Gastroesophageal sphincter (tissue), 4 donors: Measurements from ENCODE around the gene ARNT2. TPM values are rescaled to one million over a fixed set of nuclear protein-coding genes. Genes with fewer than 3 reads are reported as not detected.

ENCODE experiments used
- ATAC-seq: fragments of 150-250 bp; one replicate; pipeline ENCODE4 v1.9.1; 2016; ENCODE audit warnings: mild to moderate bottlenecking, moderate library complexity
- H3K27ac ChIP-seq, 4 donors: fragments of 200-600 bp; sonication (generic) in 3 of 4; 1 replicate in 3 of 4; 2 replicates in 1 of 4; pipeline ENCODE4 v1.5.1; 2016 to 2019
- H3K27me3 ChIP-seq: fragments of 200-600 bp; sonication (generic); one replicate; pipeline ENCODE4 v1.5.1; 2019
- H3K36me3 ChIP-seq, 2 donors: fragments of 200-600 bp; sonication (generic); one replicate each; pipeline ENCODE4 v1.5.1; 2019; ENCODE audit warnings: control low read depth in 1 of 2
- H3K4me1 ChIP-seq, 3 donors: fragments of 200-600 bp; sonication (generic); 1 replicate in 2 of 3; 2 replicates in 1 of 3; pipeline ENCODE4 v1.5.1; 2016 to 2019; ENCODE audit warnings: control low read depth in 2 of 3
- H3K4me3 ChIP-seq, 2 donors: fragments of 200-600 bp; sonication (generic); one replicate each; pipeline ENCODE4 v1.5.1; 2019; ENCODE audit warnings: mild to moderate bottlenecking in 1 of 2, moderate library complexity in 1 of 2
- H3K9me3 ChIP-seq, 3 donors: fragments of 200-600 bp; sonication (generic); one replicate each; pipeline ENCODE4 v1.5.1; 2017 to 2019; ENCODE audit warnings: control low read depth in 2 of 3
- EP300 ChIP-seq: sonication (generic); formaldehyde crosslinking; IDR thresholded peaks from one replicate; pipeline ENCODE4 v1.6.1; 2017; ENCODE audit warnings: antibody characterized with exemption, mild to moderate bottlenecking
- POLR2A ChIP-seq, 2 donors: fragments of 450-650 bp; IDR thresholded peaks; one replicate each; pipeline ENCODE4 v1.6.1; 2017; ENCODE audit warnings: antibody characterized with exemption in 2 of 2, mild to moderate bottlenecking in 2 of 2, moderate library complexity in 1 of 2
- POLR2AphosphoS5 ChIP-seq: sonication (generic); formaldehyde crosslinking; IDR thresholded peaks from one replicate; pipeline ENCODE4 v1.6.1; 2017; ENCODE audit warnings: antibody characterized with exemption
- WGBS, 2 donors: methylation state at CpG; one replicate each; pipeline ENCODE4 v1.1.5; 2018; ENCODE audit warnings: low coverage in 1 of 2; 5-methylcytosine and 5-hydroxymethylcytosine counted together
- total RNA-seq, 4 donors: library from RNA; depleted of rRNA; stranded (reverse); fragments of >200 nt; gene quantifications; one replicate each; pipeline ENCODE4 v1.1.0, GENCODE V29; 2016
- TF ChIP-seq, protein P1 (sequence below), 4 experiments: fragments of 200-600 bp in 2 of 4; fragments of 450-650 bp in 2 of 4; sonication (generic) in 1 of 4; IDR thresholded peaks; one replicate each; pipeline ENCODE4 v1.5.1; 2017 to 2019; ENCODE audit warnings: antibody characterized with exemption in 4 of 4, mild to moderate bottlenecking in 2 of 4, moderate library complexity in 2 of 4

Gene ARNT2
- total RNA-seq, 4 donors from 2014 or later: 6.7 to 11.6 (median 9.4) TPM

DNA sequence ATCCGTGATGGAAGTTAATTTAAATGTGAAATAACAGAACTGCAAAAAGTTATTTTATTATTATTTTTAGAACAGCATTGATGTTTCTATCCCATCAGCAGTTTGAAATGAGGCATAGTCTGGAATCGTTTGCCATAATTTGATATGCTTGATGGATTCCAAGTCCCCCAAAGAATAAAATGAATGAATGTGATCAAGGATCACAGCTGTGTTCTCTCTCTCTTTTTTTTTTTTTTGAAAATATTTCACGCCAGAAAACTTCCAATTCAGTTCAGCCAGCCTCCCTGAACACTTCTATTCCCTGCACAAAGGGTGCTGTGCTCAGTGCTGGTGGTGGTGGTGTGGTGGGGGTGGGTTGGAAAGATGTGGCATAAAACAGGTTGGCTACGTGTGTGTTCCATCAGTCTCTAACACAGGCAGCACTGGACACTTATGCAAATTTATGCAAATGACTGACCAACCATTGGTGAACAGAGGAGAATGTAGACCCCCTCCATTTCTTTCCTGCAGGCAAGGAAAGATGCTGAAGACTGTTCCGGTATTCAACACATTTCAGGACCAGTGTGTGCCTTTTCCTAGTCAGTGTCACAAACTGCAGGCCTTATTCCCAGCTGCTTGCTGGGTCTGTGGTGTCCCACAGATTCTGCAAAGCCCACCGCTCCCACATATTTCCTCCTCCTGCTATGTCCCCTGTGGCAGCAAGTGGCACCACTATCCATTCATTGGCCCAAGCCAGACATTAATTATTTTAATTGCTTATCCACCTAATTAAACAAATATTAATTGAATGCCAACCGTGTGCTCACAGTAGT is 10.6 kb downstream of the ARNT2 start:
- H3K27ac ChIP-seq: no peak overlapping the region
- H3K9me3 ChIP-seq: no peaks in the 10 kb centered on the region
- H3K4me1 ChIP-seq: peaks cover 0 to 14% (median 0%) of the 10 kb centered on the region in 3 donors
- no peak overlapping the region for H3K4me3 ChIP-seq
- no peaks in the 10 kb centered on the region for H3K27me3 ChIP-seq
- TF ChIP-seq POLR2AphosphoS5 (no peak), POLR2A (IDR thresholded peaks at IDR 0.05) (no peak), EP300 (no peak)
- no peaks in the 10 kb centered on the region for H3K36me3 ChIP-seq
- 72 to 78% methylated on average over 6 to 7 of the region's 7 CpGs for WGBS, 2 donors
- no peak for ATAC-seq

DNA sequence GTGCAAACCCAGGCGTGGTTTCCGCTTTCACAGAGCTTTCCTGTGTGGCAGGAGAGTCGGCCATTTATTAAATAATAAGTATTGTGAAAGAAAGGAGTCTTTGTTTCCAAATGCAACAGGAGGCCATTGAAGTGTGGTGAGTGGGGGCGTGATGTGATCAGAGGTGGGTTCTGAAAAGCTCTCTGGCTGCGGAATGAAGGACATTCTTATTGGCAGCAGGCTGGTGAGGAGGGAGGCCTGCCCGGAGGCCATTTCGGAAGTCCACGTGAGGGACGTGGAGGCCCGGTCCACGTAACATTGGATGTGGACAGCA is 11.1 kb downstream of the ARNT2 start:
- H3K4me1 ChIP-seq: peaks cover 0 to 16% (median 0%) of the 10 kb centered on the region in 3 donors
- no peak overlapping the region for H3K27ac ChIP-seq
- H3K36me3 ChIP-seq: no peaks in the 10 kb centered on the region
- no peak for TF ChIP-seq POLR2A (IDR thresholded peaks at IDR 0.05)
- no peak for TF ChIP-seq EP300
- H3K27me3 ChIP-seq: no peaks in the 10 kb centered on the region
- no peaks in the 10 kb centered on the region for H3K9me3 ChIP-seq
- no peak overlapping the region for H3K4me3 ChIP-seq
- WGBS, 2 donors: 86 to 98% methylated on average over 4 to 11 of the region's 11 CpGs
- ATAC-seq: no peak

DNA sequence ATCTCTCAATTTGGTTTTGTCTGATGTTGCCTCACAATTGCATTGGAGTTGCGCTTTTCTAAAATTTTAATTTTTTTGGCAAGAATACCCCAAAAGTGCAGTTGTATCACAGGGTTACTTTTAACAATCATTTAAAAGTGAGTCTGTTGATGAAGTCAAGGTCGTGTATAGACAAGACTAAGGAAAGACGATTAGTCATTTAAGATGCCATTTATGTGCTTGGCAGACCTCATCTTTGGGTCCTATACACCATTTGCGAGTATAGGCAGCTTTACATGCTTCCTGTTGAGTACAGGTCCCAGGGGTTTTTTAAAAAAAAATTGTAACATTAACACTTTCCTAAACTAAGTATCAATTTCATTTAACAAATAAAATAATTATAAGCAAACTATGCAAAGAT is 12.5 kb downstream of the ARNT2 start:
- no peak for ATAC-seq
- H3K36me3 ChIP-seq: no peaks in the 10 kb centered on the region
- 82 to 86% methylated on average over 4 of the region's 4 CpGs for WGBS, 2 donors
- H3K27me3 ChIP-seq: no peaks in the 10 kb centered on the region
- peaks cover 0 to 16% (median 0%) of the 10 kb centered on the region in 3 donors for H3K4me1 ChIP-seq
- H3K9me3 ChIP-seq: no peaks in the 10 kb centered on the region
- H3K4me3 ChIP-seq: no peak overlapping the region
- TF ChIP-seq, protein P1, sequence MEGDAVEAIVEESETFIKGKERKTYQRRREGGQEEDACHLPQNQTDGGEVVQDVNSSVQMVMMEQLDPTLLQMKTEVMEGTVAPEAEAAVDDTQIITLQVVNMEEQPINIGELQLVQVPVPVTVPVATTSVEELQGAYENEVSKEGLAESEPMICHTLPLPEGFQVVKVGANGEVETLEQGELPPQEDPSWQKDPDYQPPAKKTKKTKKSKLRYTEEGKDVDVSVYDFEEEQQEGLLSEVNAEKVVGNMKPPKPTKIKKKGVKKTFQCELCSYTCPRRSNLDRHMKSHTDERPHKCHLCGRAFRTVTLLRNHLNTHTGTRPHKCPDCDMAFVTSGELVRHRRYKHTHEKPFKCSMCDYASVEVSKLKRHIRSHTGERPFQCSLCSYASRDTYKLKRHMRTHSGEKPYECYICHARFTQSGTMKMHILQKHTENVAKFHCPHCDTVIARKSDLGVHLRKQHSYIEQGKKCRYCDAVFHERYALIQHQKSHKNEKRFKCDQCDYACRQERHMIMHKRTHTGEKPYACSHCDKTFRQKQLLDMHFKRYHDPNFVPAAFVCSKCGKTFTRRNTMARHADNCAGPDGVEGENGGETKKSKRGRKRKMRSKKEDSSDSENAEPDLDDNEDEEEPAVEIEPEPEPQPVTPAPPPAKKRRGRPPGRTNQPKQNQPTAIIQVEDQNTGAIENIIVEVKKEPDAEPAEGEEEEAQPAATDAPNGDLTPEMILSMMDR (IDR thresholded peaks at IDR 0.05): no peak
- TF ChIP-seq POLR2A (IDR thresholded peaks at IDR 0.05) (no peak), EP300 (no peak), POLR2AphosphoS5 (no peak)
- no peak overlapping the region for H3K27ac ChIP-seq

DNA sequence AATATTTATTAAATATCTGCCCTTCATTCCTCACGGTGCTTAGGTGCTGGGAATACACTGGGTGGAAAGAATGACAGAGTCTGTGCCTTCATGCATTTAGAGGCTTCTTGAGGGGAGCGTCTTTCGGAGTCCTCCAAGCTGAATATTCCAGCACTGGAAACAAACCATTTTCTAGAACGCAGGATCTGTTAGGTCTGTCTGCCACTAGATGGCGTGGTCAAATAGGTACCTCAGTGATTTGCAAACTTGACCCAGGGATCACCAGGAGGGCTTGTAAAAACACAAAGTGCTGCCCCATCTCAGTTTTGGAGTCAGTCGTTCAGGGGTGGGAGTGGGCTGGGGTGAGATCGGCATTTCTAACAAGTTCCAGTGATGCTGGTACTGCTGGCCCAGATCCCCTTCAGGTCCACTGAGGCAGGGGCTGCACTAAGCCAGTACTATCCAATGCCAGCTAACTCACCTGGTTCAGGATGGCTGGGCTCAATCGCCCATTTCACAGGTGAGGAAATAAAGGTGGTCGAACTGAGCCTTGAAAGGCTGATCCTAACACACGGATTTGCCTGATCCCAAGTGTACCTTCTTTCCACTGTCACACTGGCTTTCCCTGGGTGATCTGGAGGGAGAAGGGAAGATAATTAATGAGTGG is 14.8 kb downstream of the ARNT2 start:
- Histone ChIP-seq H3K4me1 (peaks cover 0 to 16% (median 0%) of the 10 kb centered on the region in 3 donors), H3K27me3 (no peaks in the 10 kb centered on the region), H3K27ac (no peak overlapping the region), H3K9me3 (no peaks in the 10 kb centered on the region), H3K36me3 (no peaks in the 10 kb centered on the region), H3K4me3 (no peak overlapping the region)
- ATAC-seq: no peak
- 54 to 70% methylated on average over 5 to 8 of the region's 10 CpGs for WGBS, 2 donors
- TF ChIP-seq, protein P1 (IDR thresholded peaks at IDR 0.05): peak in 3 of 4 experiments; percentile 13 to 52 (median 15)
- no peak for TF ChIP-seq POLR2A (IDR thresholded peaks at IDR 0.05)

DNA sequence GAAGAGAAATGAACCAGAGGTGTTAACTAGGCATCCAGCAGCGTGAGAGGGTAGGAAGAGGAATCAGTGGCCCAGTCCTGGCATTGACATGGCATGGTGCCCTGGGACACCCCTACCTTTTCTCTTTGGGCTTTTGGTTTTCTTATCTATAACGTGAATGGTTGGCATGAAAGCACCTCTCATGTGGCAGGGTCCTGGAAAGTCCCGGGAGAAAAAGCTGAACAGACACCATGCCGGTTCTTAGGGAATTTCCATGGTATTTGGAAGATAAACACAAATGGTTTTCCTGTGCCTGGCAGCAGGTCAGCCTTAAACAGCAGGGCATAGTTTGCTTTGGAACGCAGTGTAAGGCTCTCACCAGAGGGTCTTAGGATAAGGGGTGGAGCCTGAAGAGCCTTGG is 15.4 kb downstream of the ARNT2 start:
- Histone ChIP-seq H3K9me3 (no peaks in the 10 kb centered on the region), H3K27ac (no peak overlapping the region), H3K36me3 (no peaks in the 10 kb centered on the region), H3K4me1 (peaks cover 0 to 16% (median 0%) of the 10 kb centered on the region in 3 donors), H3K4me3 (no peak overlapping the region), H3K27me3 (no peaks in the 10 kb centered on the region)
- 28 to 63% methylated on average over 4 of the region's 5 CpGs for WGBS, 2 donors
- no peak for ATAC-seq
- TF ChIP-seq POLR2AphosphoS5: no peak
- TF ChIP-seq EP300: no peak
- TF ChIP-seq, protein P1 (IDR thresholded peaks at IDR 0.05): no peak
- TF ChIP-seq POLR2A (IDR thresholded peaks at IDR 0.05): no peak

DNA sequence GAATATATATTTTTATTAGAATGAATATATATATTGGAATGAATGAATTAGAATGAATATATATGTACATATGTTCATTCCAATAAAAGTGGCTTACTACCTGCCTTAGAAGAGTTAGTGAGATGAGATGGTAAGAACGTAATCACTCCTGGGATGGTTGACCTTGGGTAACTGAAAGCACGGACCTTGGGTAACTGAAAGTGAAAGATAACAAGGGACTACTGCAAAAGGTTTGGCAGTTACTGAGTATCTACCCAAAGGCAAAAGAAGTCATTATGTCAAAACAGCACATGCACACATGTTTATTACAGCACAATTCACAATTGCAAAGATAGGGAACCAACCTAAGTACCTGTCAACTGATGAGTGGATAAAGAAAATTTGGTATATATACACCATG is 16.5 kb downstream of the ARNT2 start:
- Histone ChIP-seq H3K27ac (no peak overlapping the region), H3K4me1 (peaks cover 0 to 16% (median 0%) of the 10 kb centered on the region in 3 donors), H3K4me3 (no peak overlapping the region), H3K27me3 (no peaks in the 10 kb centered on the region), H3K36me3 (no peaks in the 10 kb centered on the region), H3K9me3 (no peaks in the 10 kb centered on the region)
- ATAC-seq: no peak
- no peak for TF ChIP-seq POLR2AphosphoS5
- no peak for TF ChIP-seq POLR2A (IDR thresholded peaks at IDR 0.05)
- TF ChIP-seq, protein P1 (IDR thresholded peaks at IDR 0.05): no peak
- no peak for TF ChIP-seq EP300
- 33 to 60% methylated on average over 2 of the region's 2 CpGs for WGBS, 2 donors
